Femur (tissue), 1 donor: ENCODE data around the gene MPZL1.

Source experiments
- DNase-seq: peaks from one replicate; pipeline ENCODE4 v3.0.0-alpha.2; 2017

MPZL1 gene

GRCh38 chr1:167695756-167696561 is 25.8 kb upstream of the MPZL1 start:
- DNase-seq = no peak

DNA sequence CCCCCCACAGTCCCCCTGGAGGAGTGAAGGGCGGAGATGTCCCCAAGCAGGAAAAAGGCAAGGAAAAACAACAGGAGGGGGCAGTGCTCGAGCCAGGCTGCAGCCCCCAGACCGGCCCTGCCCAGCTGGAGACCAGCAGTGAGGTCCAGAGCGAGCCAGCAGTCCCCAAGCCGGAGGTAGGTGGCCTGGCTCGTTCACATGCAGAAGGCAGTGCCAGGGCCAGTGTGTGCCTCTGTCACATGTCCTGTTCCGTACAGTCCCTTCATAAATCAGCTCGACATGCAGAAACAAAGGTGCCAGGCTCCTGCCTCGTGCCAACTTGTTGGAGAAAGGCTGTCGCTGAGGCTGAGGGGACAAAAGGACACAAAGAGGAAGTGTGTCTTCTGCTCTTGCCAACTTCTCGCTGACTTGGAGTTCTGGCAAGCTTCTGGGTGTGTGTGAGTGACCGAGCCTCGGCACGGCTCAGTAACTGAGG is 24.1 kb upstream of the MPZL1 start:
- DNase-seq = no peak

DNA sequence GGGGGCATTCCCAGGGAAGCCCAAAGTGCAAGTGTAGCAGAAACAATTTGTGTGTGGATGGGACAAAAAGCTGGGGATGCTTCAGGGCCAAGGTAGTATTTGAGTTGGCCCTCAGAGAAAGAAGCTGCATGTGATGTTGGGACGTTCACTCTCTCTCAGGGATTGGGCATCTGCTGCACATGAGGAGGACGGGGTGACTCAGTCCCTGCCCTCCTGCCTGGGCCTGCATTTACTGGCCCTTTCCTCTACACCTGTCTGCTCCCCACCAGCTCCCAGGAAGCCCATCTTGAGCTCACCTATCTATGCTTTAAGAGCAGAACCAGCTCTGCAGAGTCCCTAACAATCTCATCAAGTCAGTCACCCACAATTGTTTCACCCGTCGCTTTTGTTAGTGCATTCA is 23.5 kb upstream of the MPZL1 start:
- DNase-seq = no peak

GRCh38 chr1:167701510-167701909 is 20.3 kb upstream of the MPZL1 start:
- no peak for DNase-seq

- DNase-seq = no peak
Measured at GRCh38 chr1:167703557-167703956, 18.2 kb upstream of the MPZL1 start.

- DNase-seq = no peak
Measured at GRCh38 chr1:167704715-167705114, 17.1 kb upstream of the MPZL1 start.

GRCh38 chr1:167705250-167705649 is 16.5 kb upstream of the MPZL1 start:
- no peak for DNase-seq

- DNase-seq = no peak
Measured at GRCh38 chr1:167706363-167706762, 15.4 kb upstream of the MPZL1 start.

DNA sequence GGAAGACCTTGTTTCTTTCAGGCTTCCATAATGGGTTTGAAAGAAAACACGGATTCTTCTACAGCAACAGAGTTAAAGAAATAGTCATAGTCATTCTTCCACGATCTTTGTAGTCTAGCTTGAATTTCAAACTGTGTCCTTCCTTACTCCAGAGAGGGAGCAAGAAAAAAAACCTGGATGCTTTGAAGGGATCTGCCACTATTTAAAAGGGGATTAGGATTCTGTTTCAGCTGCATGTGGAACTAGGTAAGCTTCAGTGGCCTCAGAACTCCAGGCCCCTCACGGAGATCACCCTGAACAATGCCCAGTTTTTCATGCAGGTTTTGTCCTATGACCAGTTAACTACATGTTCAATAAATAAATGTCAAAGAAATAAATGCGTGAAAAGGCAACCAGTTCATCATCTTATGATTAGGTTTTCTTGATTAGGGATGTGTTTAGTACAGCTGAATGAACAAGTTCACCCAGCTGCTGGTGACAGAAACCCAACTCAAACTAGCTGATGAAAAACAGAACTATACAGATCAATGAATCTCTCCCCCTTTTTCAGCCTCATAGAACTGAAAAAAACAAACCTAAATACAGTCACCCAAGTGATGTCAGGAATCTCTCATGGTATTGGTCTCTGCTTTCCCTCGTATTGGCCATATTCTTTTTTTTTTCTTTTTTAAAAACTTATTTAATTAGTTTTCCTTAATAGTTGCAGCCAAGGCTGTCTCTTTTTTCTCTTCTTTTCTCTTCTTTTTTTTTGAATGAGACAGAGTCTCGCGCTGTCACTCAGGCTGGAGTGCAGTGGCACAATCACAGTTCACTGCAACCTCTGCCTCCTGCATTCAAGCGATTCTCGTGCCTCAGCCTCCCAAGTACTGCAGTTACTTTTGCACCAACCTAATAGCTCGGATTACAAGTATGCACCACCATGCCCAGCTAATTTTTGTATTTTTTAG is 14.6 kb upstream of the MPZL1 start:
- no peak for DNase-seq

- DNase-seq = no peak
Measured at GRCh38 chr1:167707942-167708341, 13.8 kb upstream of the MPZL1 start.

DNA sequence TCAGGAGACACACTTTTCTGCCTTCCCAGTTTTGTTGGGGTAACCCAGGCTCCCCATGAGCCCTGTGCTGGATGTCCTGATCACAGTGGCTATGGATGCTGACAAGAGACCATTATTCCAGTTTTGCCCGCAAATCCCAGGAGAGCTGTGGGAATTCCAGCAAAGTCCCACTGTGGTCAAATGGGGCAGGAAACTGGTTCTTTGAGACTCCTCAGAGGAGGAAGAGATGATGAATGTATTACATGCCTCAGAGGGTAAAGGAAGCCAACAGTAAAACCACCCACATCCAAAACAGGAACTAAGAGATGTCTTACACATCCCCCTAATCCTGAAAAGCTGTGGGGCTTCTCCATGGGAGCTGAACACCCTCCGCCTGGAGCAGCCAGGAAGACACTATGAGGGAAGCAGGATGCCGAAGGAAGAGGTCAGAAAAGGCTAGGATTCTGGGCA is 12.8 kb upstream of the MPZL1 start:
- peak; percentile 67 for DNase-seq

DNA sequence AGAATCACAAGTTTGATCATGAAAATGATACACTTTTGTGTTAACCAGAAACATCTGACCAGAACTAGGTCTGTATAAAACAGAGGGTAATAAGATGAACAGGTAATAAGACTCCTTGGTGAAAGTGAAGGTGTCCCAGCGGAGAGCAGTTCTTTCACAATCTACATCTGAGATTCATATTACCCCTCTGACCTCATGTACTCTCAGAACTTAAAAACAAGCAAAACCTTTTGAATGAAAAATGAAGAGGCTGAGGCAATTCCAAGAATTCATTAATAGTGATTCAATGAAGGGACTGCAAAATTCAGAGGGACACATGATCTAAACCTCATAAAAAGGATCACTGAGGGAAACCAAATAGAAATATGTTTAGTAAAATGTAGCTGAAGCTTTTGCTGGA is 10.9 kb upstream of the MPZL1 start:
- no peak for DNase-seq

DNA sequence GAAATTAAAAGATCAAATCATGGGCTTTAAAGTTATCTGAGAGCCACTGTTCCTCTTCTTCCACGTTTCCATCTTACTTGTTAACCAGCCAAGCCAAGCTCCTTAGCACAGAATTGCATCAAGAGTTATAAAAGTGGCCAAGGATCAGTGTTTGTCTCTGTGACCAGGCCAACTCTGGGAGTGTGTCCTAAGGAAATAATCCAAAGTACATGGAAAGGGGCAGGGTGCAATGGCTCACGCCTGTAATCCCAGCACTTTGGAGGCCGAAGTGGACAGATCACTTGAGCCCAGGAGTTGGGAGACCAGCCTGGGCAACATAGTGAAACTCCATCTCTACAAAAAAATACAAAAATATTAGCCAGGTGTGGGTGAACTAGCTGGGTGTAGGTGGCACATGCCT is 10.0 kb upstream of the MPZL1 start:
- DNase-seq = no peak

GRCh38 chr1:167713330-167714081 is 8.3 kb upstream of the MPZL1 start:
- peak; percentile 59 for DNase-seq

DNA sequence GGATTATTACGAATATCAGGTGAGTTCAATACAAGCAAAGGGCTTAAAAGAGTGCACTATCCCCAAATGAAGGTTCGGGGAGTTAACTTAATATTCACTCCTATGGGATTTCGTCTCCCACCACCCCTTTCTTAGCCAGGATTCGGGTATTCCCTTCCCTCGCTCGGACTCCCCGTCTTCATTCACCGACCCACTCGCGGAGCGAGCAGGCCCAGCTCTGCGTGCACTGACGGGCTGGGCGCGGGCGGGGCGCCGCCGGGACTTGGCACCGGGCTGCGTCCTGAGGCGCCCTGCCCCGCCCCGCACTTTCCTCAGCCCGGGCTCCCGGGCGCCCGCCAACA is 7.7 kb upstream of the MPZL1 start:
- DNase-seq = no peak

- peak; percentile 94 for DNase-seq
Measured at GRCh38 chr1:167714439-167715156, 7.2 kb upstream of the MPZL1 start.

- peak; percentile 93 for DNase-seq
Measured at GRCh38 chr1:167715157-167715999, 6.4 kb upstream of the MPZL1 start.

DNA sequence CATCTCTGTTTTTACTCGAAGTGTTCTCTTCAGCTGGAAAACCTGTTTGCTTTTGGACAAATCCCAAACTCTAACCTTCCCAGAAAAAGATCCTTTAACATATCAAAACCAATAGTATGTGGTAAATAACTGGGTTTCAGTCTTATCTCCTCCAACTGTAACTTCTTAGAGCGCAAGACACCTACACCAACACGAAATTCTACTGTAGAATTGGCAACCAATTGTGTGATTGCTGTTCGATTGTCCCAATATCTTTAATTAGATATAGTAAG is 5.8 kb upstream of the MPZL1 start:
- no peak for DNase-seq

- no peak for DNase-seq
Measured at GRCh38 chr1:167717351-167717750, 4.4 kb upstream of the MPZL1 start.

GRCh38 chr1:167718914-167719691 is 2.7 kb upstream of the MPZL1 start:
- no peak for DNase-seq
